ENCODE data around the gene CDH4. TPM values are rescaled to one million over a fixed set of nuclear protein-coding genes. Genes with fewer than 3 reads are reported as not detected.

The CDH4 gene
- total RNA-seq, 1 experiment from 2014 or later = 5.3 TPM

GRCh38 chr20:61846741-61847419 lies 594.8 kb downstream of the CDH4 start:
- H3K4me1 Mint-ChIP-seq = no peaks in the 10 kb centered on the region

DNA sequence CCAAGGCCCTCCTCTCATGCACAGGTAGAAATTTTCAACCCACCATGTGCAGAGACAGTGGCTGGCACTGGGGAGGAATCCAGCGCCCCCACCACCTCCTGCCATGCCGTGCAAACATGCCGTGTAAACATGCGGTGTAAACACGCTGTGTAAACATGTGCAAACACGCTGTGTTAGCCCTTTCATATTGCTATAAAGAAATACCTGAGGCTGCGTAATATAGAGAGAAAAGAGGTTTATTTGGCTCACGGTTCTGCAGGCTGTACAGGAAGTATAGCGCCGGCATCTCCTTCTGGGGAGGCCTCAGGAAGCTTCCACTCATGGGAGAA lies 595.3 kb downstream of the CDH4 start:
- Mint-ChIP-seq H3K4me3 (no peak overlapping the region), H3K27me3 (ENCODE audit: low read depth) (peaks cover 18% of the 10 kb centered on the region), H3K4me1 (no peaks in the 10 kb centered on the region), H3K36me3 (peaks cover 4% of the 10 kb centered on the region; the same call in 1 of the 2 replicates), H3K9me3 (peaks cover 11% of the 10 kb centered on the region), H3K27ac (no peak overlapping the region)
- DNase-seq (ENCODE audit: low spot score) = no peak
- CTCF ChIA-PET = no interaction called here
- TF ChIP-seq AR (CRISPR knock-in tag; IDR thresholded peaks at IDR 0.05) (no peak), IRF1 (CRISPR knock-in tag; IDR thresholded peaks at IDR 0.05) (no peak), CREB1 (CRISPR knock-in tag; IDR thresholded peaks at IDR 0.05) (no peak), ATF3 (CRISPR knock-in tag; conservative IDR thresholded peaks at IDR 0.05) (no peak), ELF4 (CRISPR knock-in tag; IDR thresholded peaks at IDR 0.05; ENCODE audit: low read depth) (no peak), ZNF425 (CRISPR knock-in tag; conservative IDR thresholded peaks at IDR 0.05) (no peak), FOXJ3 (CRISPR knock-in tag; IDR thresholded peaks at IDR 0.05; ENCODE audit: borderline replicate concordance) (no peak), JAZF1 (CRISPR knock-in tag; IDR thresholded peaks at IDR 0.05) (no peak)
- TF ChIP-seq, protein P1, sequence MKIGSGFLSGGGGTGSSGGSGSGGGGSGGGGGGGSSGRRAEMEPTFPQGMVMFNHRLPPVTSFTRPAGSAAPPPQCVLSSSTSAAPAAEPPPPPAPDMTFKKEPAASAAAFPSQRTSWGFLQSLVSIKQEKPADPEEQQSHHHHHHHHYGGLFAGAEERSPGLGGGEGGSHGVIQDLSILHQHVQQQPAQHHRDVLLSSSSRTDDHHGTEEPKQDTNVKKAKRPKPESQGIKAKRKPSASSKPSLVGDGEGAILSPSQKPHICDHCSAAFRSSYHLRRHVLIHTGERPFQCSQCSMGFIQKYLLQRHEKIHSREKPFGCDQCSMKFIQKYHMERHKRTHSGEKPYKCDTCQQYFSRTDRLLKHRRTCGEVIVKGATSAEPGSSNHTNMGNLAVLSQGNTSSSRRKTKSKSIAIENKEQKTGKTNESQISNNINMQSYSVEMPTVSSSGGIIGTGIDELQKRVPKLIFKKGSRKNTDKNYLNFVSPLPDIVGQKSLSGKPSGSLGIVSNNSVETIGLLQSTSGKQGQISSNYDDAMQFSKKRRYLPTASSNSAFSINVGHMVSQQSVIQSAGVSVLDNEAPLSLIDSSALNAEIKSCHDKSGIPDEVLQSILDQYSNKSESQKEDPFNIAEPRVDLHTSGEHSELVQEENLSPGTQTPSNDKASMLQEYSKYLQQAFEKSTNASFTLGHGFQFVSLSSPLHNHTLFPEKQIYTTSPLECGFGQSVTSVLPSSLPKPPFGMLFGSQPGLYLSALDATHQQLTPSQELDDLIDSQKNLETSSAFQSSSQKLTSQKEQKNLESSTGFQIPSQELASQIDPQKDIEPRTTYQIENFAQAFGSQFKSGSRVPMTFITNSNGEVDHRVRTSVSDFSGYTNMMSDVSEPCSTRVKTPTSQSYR (CRISPR knock-in tag; IDR thresholded peaks at IDR 0.05) = no peak
- no peak for ATAC-seq
- POLR2A ChIA-PET = no interaction called here

More at GRCh38 chr20:61846741-61847419, 594.8 kb downstream of the CDH4 start:
- peaks cover 18% of the 10 kb centered on the region for H3K27me3 Mint-ChIP-seq (ENCODE audit: low read depth)
- peaks cover 11% of the 10 kb centered on the region for H3K9me3 Mint-ChIP-seq
- DNase-seq (ENCODE audit: low spot score) = no peak
- H3K27ac Mint-ChIP-seq = no peak overlapping the region
- ChIA-PET CTCF (no interaction called here), POLR2A (no interaction called here)
- TF ChIP-seq TCF7 (CRISPR knock-in tag; IDR thresholded peaks at IDR 0.05; ENCODE audit: low read depth) = no peak
- no peak for TF ChIP-seq E2F1 (CRISPR knock-in tag; IDR thresholded peaks at IDR 0.05)
- no peak overlapping the region for H3K4me3 Mint-ChIP-seq
- no peak for ATAC-seq
- H3K36me3 Mint-ChIP-seq = peaks cover 4% of the 10 kb centered on the region; the same call in 1 of the 2 replicates
